H9 (cell line): ENCODE measurements around the gene PID1. TPM values are rescaled to one million over a fixed set of nuclear protein-coding genes. Genes with fewer than 3 reads are reported as not detected.

Source experiments
- DNase-seq: peaks from one replicate; pipeline ENCODE4 v3.0.0-alpha.2; 2017
- H2AFZ ChIP-seq: one replicate; pipeline ENCODE4 v1.6.1; 2013; ENCODE audit warnings: mild to moderate bottlenecking, low read length, control low read depth, moderate library complexity
- H2AK5ac ChIP-seq: 2 replicates; pipeline ENCODE4 v1.6.1; 2013; ENCODE audit warnings: low read length, control low read depth, mixed read lengths; ENCODE audit not compliant: insufficient read length
- H2BK120ac ChIP-seq: one replicate; pipeline ENCODE4 v1.6.1; 2013; ENCODE audit warnings: low read depth, mild to moderate bottlenecking, low read length, control low read depth, inconsistent platforms; ENCODE audit not compliant: poor library complexity, severe bottlenecking
- H2BK12ac ChIP-seq: 2 replicates; pipeline ENCODE4 v1.6.1; 2013; ENCODE audit warnings: low read length, control low read depth, mixed read lengths, low read depth; ENCODE audit not compliant: insufficient read length
- H2BK15ac ChIP-seq: 2 replicates; pipeline ENCODE4 v1.6.1; 2013; ENCODE audit warnings: low read depth, low read length, control low read depth
- H2BK20ac ChIP-seq: one replicate; pipeline ENCODE4 v1.6.1; 2013; ENCODE audit warnings: low read depth, mild to moderate bottlenecking, low read length, control low read depth, inconsistent platforms; ENCODE audit not compliant: poor library complexity, severe bottlenecking
- H2BK5ac ChIP-seq: 2 replicates; pipeline ENCODE4 v1.6.1; 2013; ENCODE audit warnings: low read length, control low read depth, mixed read lengths; ENCODE audit not compliant: insufficient read length
- H3K14ac ChIP-seq: 2 replicates; pipeline ENCODE4 v1.6.1; 2013; ENCODE audit warnings: low read length, control low read depth; ENCODE audit not compliant: insufficient read depth
- H3K18ac ChIP-seq: 2 replicates; pipeline ENCODE4 v1.6.1; 2013; ENCODE audit warnings: low read depth, mild to moderate bottlenecking, mixed read lengths, low read length, control low read depth; ENCODE audit not compliant: insufficient read length
- H3K23ac ChIP-seq: 2 replicates; pipeline ENCODE4 v1.6.1; 2013; ENCODE audit warnings: low read length, control low read depth, mixed read lengths, low read depth; ENCODE audit not compliant: insufficient read length
- H3K23me2 ChIP-seq: 2 replicates; pipeline ENCODE4 v1.6.1; 2013; ENCODE audit warnings: low read depth, mild to moderate bottlenecking, mixed read lengths, low read length, control low read depth; ENCODE audit not compliant: insufficient read length, poor library complexity, severe bottlenecking
- H3K27ac ChIP-seq: 2 replicates; pipeline ENCODE4 v1.5.1; 2013; ENCODE audit warnings: low read length, control low read depth, mixed read lengths, low read depth; ENCODE audit not compliant: insufficient read length
- H3K27me3 ChIP-seq: 2 replicates; pipeline ENCODE4 v1.6.1; 2013; ENCODE audit warnings: low read length, control low read depth, inconsistent platforms; ENCODE audit not compliant: insufficient read depth
- H3K4ac ChIP-seq: 2 replicates; pipeline ENCODE4 v1.6.1; 2013; ENCODE audit warnings: low read depth, mild to moderate bottlenecking, control low read depth, inconsistent platforms, low read length, moderate library complexity
- H3K4me1 ChIP-seq: 2 replicates; pipeline ENCODE4 v1.6.1; 2013; ENCODE audit warnings: low read length, control low read depth, inconsistent platforms; ENCODE audit not compliant: insufficient read depth
- H3K4me2 ChIP-seq: 2 replicates; pipeline ENCODE4 v1.6.1; 2013; ENCODE audit warnings: low read length, control low read depth, mixed read lengths; ENCODE audit not compliant: insufficient read length, insufficient read depth
- H3K56ac ChIP-seq: 2 replicates; pipeline ENCODE4 v1.6.1; 2013; ENCODE audit warnings: low read depth, mild to moderate bottlenecking, mixed read lengths, low read length, control low read depth; ENCODE audit not compliant: insufficient read length
- H3K79me1 ChIP-seq: 2 replicates; pipeline ENCODE4 v1.6.1; 2013; ENCODE audit warnings: low read depth, mild to moderate bottlenecking, moderate library complexity, low read length, control low read depth, inconsistent platforms; ENCODE audit not compliant: insufficient read depth, poor library complexity, severe bottlenecking
- H3K79me2 ChIP-seq: 2 replicates; pipeline ENCODE4 v1.6.1; 2013; ENCODE audit warnings: low read length, control low read depth, inconsistent platforms; ENCODE audit not compliant: insufficient read depth
- H3K9ac ChIP-seq: 2 replicates; pipeline ENCODE4 v1.6.1; 2013; ENCODE audit warnings: low read length, control low read depth, mixed read lengths; ENCODE audit not compliant: insufficient read length; ENCODE audit errors: extremely low read depth
- H3K9me3 ChIP-seq: one replicate; pipeline ENCODE4 v1.6.1; 2013; ENCODE audit warnings: low read depth, low read length, inconsistent platforms; ENCODE audit not compliant: control insufficient read depth
- H3T11ph ChIP-seq: one replicate; pipeline ENCODE4 v1.6.1; 2013; ENCODE audit warnings: mild to moderate bottlenecking, low read length, control low read depth, inconsistent platforms
- H4K20me1 ChIP-seq: one replicate; pipeline ENCODE4 v1.6.1; 2013; ENCODE audit not compliant: control insufficient read depth, insufficient read length, insufficient read depth
- H4K5ac ChIP-seq: 2 replicates; pipeline ENCODE4 v1.6.1; 2013; ENCODE audit warnings: low read depth, mild to moderate bottlenecking, mixed read lengths, low read length, control low read depth; ENCODE audit not compliant: insufficient read length
- H4K8ac ChIP-seq: replicated peaks from 2 replicates; pipeline ENCODE4 v1.6.1; 2013; ENCODE audit warnings: low read length, control low read depth, mixed read lengths, low read depth; ENCODE audit not compliant: insufficient read length
- H4K91ac ChIP-seq: 2 replicates; pipeline ENCODE4 v1.6.1; 2013; ENCODE audit warnings: low read depth, mild to moderate bottlenecking, moderate library complexity, mixed read lengths, low read length, control low read depth; ENCODE audit not compliant: insufficient read length
- H3K27ac Mint-ChIP-seq, 3 experiments: 2 replicates in 2 of 3; 3 replicates in 1 of 3; pipeline ENCODE4 v1.8.0; 2020 to 2021; ENCODE audit warnings: mixed read lengths in 3 of 3, mild to moderate bottlenecking in 1 of 3, moderate library complexity in 1 of 3
- H3K27me3 Mint-ChIP-seq: 2 replicates; pipeline ENCODE4 v1.8.0; 2021; ENCODE audit warnings: low read depth, mild to moderate bottlenecking, moderate library complexity, mixed read lengths
- H3K36me3 Mint-ChIP-seq, 3 experiments: 2 replicates in 2 of 3; 3 replicates in 1 of 3; pipeline ENCODE4 v1.8.0; 2020 to 2021; ENCODE audit warnings: low read depth in 3 of 3, mixed read lengths in 3 of 3; ENCODE audit not compliant: insufficient read depth in 1 of 3
- H3K4me1 Mint-ChIP-seq, 2 experiments: 2 replicates each; pipeline ENCODE4 v1.8.0; 2020; ENCODE audit warnings: mixed read lengths in 2 of 2
- H3K4me3 Mint-ChIP-seq, 2 experiments: 2 replicates in 1 of 2; 3 replicates in 1 of 2; pipeline ENCODE4 v1.8.0; 2020 to 2021; ENCODE audit warnings: mild to moderate bottlenecking in 2 of 2, mixed read lengths in 2 of 2, moderate library complexity in 1 of 2
- H3K9me3 Mint-ChIP-seq, 2 experiments: 2 replicates in 1 of 2; 3 replicates in 1 of 2; pipeline ENCODE4 v1.8.0; 2020; ENCODE audit warnings: mild to moderate bottlenecking in 2 of 2, mixed read lengths in 2 of 2, moderate library complexity in 1 of 2
- WGBS: extraction: QIAGEN DNeasy Blood & Tissue Kit; methylation state at CpG from one replicate; pipeline ENCODE4 v1.1.7; 2013; ENCODE audit warnings: missing lambda C conversion rate, low lambda C conversion rate, mixed read lengths; ENCODE audit not compliant: insufficient read length; ENCODE audit errors: extremely low coverage; 5-methylcytosine and 5-hydroxymethylcytosine counted together
- total RNA-seq: library from RNA; stranded (reverse); gene quantifications from 2 replicates; pipeline ENCODE4 v1.2.1, GENCODE V29; 2021
- TF ChIP-seq, protein P1 (sequence below): fragments of 200-600 bp; sonication (generic); conservative IDR thresholded peaks from 3 replicates; pipeline ENCODE4 v1.8.0; 2021; ENCODE audit warnings: antibody characterized with exemption, mild to moderate bottlenecking

PID1 gene
- total RNA-seq, 1 experiment from 2014 or later = 1.4 TPM

DNA sequence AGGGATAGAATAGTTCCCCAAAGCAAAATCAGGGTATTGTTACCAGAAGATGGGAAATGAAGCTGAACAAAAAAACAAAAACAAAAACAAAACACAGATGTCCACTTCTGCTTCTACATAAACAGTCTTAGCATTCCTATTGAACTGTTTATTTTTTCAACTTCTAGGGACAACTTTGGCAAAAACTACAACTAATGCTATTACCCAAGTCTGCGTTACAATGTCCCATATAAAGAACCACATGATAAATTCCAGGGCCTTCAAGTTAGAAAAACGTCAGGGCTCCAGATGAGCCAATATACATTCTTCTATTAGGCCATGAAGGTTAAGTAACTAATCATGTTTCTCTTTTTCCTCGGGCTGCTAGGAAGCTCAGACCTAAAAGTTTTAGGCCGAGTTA lies 16.9 kb downstream of the PID1 start:
- Histone ChIP-seq H3K9me3 (no peaks in the 10 kb centered on the region), H3K9ac (no peak overlapping the region), H2BK20ac (no peak overlapping the region), H4K91ac (no peak overlapping the region), H2AK5ac (no peak overlapping the region), H3K23ac (no peak overlapping the region), H4K20me1 (no peaks in the 10 kb centered on the region), H3K27me3 (no peaks in the 10 kb centered on the region), H3K18ac (no peak overlapping the region), H4K8ac (no peak overlapping the region), H3K79me1 (no peaks in the 10 kb centered on the region), H3T11ph (no peak overlapping the region), H3K4me1 (no peaks in the 10 kb centered on the region), H4K5ac (no peak overlapping the region), H3K56ac (no peak overlapping the region), H3K4ac (no peak overlapping the region), H3K23me2 (no peaks in the 10 kb centered on the region), H3K4me2 (no peak overlapping the region), H2BK12ac (no peak overlapping the region), H2BK5ac (no peak overlapping the region), H2BK15ac (no peak overlapping the region), H2AFZ (no peak overlapping the region), H2BK120ac (no peak overlapping the region), H3K14ac (no peak overlapping the region), H3K27ac (no peak overlapping the region), H3K79me2 (no peaks in the 10 kb centered on the region)
- H3K9me3 Mint-ChIP-seq = no peaks in the 10 kb centered on the region
- WGBS = no CpG with 5 or more reads among the region's 4 CpGs
- H3K36me3 Mint-ChIP-seq = no peaks in the 10 kb centered on the region
- DNase-seq = no peak
- TF ChIP-seq, protein P1, sequence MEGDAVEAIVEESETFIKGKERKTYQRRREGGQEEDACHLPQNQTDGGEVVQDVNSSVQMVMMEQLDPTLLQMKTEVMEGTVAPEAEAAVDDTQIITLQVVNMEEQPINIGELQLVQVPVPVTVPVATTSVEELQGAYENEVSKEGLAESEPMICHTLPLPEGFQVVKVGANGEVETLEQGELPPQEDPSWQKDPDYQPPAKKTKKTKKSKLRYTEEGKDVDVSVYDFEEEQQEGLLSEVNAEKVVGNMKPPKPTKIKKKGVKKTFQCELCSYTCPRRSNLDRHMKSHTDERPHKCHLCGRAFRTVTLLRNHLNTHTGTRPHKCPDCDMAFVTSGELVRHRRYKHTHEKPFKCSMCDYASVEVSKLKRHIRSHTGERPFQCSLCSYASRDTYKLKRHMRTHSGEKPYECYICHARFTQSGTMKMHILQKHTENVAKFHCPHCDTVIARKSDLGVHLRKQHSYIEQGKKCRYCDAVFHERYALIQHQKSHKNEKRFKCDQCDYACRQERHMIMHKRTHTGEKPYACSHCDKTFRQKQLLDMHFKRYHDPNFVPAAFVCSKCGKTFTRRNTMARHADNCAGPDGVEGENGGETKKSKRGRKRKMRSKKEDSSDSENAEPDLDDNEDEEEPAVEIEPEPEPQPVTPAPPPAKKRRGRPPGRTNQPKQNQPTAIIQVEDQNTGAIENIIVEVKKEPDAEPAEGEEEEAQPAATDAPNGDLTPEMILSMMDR = no peak
- no peaks in the 10 kb centered on the region for H3K27me3 Mint-ChIP-seq
- no peak overlapping the region for H3K4me3 Mint-ChIP-seq
- H3K27ac Mint-ChIP-seq = no peak overlapping the region
- peaks cover 11 to 12% of the 10 kb centered on the region in 2 experiments for H3K4me1 Mint-ChIP-seq
